Smooth muscle cell of the coronary artery (primary cell): ENCODE data around the gene CGB3. TPM values are rescaled to one million over a fixed set of nuclear protein-coding genes. Genes with fewer than 3 reads are reported as not detected.

Source experiments
- total RNA-seq: library from RNA; depleted of rRNA; stranded (reverse); fragments of >200 nt; gene quantifications from 2 replicates; pipeline ENCODE4 v1.2.3, GENCODE V29; 2014; ENCODE audit warnings: low replicate concordance

Gene CGB3
- not detected in 2 replicates for total RNA-seq

DNA sequence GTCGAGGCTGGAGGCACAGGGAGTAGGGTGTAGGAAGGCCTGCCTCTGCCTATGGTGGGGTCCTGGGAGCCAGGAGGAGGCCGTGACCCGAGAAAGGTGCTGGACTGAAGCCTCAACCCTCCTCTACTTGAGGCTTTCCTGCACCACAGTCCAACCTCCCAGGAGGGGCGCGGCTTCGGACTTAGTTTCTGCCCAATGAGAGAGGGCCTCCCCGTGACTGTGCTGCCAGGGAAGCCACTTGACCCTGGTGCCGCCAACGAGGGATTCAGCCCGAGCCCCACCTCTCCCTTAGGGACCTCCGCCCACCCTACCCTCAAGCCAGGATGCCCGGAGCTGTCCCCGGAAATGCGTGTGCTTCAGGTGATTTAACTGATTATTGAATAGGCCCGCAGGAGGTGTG is at the start of gene CGB3:
TSS of gene CGB3 (minus strand) at position 101 of the 400 bp plus-strand sequence. CDS start 362 bp downstream, outside the sequence.

DNA sequence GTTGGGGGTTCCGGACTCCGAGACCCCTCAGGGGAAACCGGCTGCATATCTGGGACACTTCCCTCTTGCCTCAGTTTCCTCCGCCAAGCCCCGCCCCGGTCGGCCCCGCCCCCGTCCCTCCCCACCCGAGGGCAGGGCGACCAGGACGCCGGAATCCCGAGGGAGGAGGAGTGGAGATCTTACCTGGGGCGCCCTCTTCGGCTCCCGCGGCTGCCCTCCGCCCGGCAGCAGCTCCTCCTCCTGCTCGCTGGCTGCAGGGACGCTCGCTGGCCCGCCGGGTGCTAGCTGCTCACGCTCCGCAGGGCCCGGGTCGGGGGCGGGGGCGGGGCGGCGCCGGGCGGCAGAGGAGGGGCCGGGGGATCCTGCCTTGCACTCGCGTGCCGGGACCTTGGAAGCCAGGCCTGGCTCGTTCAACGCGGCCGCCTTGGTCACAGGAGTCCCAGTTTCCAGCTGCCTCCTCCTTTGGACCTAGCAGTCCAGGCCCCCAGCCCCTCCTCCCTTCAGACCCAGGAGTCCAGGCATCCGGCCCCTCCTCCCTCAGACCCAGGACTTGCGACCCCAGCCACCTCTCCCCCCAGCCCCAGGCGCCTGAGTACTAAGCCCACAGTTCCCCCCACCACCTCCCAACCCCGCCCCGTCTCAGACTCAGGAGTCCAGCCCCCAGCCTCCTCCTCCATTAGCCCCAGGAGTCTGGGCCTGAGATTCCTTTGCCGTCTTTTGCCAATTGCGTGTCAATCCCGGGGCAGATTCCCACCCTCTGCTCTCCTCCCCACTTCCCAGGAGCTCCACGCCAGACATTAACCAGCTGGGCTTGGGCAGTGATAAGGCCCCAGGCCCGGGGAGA is 40.9 kb upstream of the CGB3 start, which contains the start of gene NTF4:
TSS of gene NTF4 (minus strand) at position 51 of the 844 bp plus-strand sequence. CDS start 2,821 bp downstream, outside the sequence.

DNA sequence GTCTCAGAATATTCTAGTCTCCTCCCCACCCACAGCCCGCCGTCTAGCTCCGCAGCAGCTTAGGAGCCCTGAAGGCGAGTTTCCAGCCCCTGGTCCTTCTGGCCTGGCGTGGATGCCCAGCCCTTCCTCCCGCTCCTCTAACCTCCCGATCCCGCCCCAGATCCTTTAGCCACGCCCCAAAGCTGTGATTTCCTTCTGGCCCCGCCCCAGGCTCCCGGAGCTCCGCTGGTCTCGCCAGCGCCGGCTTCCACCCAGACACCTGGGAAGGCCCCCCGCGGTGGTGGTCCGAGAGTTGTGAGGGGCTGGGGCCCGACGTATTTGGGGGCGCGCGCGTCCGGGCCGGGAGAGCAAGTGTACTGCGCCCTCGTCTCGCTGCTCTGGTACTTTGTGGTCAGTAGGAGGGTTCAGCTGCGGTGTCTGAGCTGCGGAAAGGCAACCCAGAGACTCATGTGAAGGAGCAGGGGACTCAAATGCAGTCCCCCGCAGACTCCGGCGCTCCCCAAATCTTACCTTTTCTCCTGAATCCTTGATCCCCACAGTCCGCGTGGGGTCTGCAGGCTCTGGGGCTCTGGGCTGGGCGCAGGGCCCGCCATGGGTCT is 33.6 kb upstream of the CGB3 start, which contains the start of gene CGB7:
TSS of gene CGB7 (minus strand) at position 114 of the 599 bp plus-strand sequence. CDS start 2,374 bp downstream, outside the sequence.

DNA sequence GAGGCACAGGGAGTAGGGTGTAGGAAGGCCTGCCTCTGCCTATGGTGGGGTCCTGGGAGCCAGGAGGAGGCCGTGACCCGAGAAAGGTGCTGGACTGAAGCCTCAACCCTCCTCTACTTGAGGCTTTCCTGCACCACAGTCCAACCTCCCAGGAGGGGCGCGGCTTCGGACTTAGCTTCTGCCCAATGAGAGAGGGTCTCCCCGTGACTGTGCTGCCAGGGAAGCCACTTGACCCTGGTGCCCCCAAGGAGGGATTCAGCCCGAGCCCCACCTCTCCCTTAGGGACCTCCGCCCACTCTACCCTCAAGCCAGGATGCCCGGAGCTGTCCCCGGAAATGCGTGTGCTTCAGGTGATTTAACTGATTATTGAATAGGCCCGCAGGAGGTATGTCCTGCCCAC is 24.9 kb upstream of the CGB3 start, which contains the start of gene CGB8:
TSS of gene CGB8 (minus strand) at position 101 of the 400 bp plus-strand sequence. CDS start 372 bp downstream, outside the sequence.

DNA sequence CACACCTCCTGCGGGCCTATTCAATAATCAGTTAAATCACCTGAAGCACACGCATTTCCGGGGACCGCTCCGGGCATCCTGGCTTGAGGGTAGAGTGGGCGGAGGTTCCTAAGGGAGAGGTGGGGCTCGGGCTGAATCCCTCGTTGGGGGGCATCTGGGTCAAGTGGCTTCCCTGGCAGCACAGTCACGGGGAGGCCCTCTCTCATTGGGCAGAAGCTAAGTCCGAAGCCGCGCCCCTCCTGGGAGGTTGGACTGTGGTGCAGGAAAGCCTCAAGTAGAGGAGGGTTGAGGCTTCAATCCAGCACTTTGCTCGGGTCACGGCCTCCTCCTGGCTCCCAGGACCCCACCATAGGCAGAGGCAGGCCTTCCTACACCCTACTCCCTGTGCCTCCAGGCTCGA is 19.4 kb upstream of the CGB3 start, which contains the start of gene CGB5:
TSS of gene CGB5 (plus strand) at position 301 of the 400 bp plus-strand sequence. CDS start 362 bp downstream, outside the sequence.

DNA sequence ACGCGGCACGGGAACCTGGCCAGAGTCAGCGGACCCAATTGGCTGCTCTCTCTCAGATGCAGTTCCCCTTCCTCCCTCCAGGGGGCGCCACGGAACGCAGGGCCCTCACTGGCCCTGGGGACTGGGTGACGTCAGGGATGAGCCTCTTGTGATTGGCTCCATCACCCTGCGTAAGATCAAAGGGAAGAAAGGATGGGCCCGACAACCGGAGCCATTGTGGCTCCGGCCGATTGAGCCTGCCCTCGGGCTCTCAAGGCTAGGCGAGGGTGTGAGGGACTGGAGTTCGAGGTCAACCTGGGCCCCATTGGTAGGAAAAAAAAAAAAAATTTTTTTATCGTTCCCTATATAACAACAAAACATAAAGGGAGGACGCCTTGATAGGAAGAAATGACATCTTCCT is 12.7 kb upstream of the CGB3 start, which contains the start of gene CGB1:
TSS of gene CGB1 (minus strand) at position 81 of the 400 bp plus-strand sequence. CDS start 184 bp downstream, outside the sequence.

DNA sequence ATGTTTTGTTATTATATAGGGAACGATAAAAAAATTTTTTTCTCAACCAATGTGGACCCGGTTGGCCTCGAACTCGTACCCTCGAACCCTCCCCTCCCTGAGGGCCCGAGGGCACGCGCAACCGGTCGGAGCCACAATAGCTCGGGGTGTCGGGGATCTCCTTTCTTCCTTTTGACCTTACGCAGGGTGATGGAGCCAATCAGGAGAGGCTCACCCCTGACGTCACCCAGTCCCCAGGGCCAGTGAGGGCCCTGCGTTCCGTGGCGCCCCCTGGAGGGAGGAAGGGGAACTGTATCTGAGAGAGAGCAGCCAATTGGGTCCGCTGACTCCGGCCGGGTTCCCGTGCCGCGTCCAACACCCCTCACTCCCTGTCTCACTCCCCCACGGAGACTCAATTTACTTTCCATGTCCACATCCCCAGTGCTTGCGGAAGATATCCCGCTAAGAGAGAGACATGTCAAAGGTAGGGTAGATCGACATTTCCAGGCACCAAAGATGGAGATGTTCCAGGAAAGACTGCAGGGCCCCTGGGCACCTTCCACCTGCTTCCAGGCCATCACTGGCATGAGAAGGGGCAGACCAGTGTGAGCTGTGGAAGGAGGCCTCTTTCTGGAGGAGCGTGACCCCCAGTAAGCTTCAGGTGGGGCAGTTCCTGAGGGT is 7.6 kb upstream of the CGB3 start, which contains the start of gene CGB2:
TSS of gene CGB2 (plus strand) at position 249 of the 660 bp plus-strand sequence. CDS start at position 455, 206 bp downstream.

GRCh38 chr19:49017041-49017665 is 7.0 kb downstream of the CGB3 start, which contains the start of gene LHB:
LHB (minus strand) TSS chr19:49017091; CDS start chr19:49017081, 10 bp downstream.

DNA sequence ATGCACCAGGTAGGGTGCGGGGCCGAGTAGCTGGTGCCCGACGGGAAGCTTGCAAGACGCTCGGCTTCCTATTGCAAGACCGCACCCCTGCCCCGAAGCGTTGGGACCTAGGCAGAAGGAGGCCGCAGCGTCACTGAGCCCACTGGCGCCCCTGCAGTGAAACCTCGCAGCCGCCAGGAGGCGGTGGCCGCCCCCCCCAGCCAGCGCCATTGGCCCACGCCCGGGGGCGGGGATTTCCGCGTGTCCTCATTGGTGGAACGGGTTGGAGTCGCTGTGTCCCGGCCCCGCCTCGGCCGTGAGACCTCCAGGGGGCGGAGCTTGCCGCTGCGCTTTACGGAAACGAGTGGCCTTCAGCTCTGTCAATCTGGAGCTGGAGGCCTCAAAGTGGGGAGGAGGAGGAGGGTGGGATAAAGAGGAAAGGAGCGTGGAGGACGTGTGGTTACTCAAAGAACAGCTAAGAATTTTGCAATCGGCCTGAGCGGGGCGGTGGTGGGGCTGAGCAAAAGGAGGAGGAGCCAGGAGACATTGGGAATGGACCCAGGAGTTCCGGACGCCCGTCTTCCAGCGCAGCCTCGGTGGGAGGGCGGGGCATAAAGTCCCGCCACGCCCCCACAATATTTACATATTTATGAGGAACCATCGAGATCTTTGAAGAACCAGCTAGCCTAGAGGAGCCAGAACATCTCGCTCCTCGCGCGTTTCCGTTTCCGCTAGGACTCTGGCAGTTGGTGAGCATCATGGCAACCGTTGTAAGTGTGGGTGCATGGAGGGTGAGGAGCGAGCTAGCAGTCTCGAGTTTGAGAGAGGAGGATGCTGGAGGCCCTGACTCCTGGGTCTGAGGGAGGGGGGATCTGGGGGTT is 30.7 kb downstream of the CGB3 start, which contains the start of the genes GYS1 and RUVBL2:
TSS of gene GYS1 (minus strand) at position 135 of the 860 bp plus-strand sequence. CDS start 197 bp downstream, outside the sequence.
TSS of gene RUVBL2 (plus strand) at position 713 of the 860 bp plus-strand sequence. CDS start at position 738, 25 bp downstream.

Other genes starting within 250 kb of the CGB3 start
- 24.1 and 34.1 TPM in 2 replicates for gene BCAT2, start 213.3 kb downstream of the CGB3 start, total RNA-seq
- 5.3 and 8.8 TPM in 2 replicates for gene HSD17B14, start 187.8 kb downstream of the CGB3 start, total RNA-seq
- 8.3 and 20.7 TPM in 2 replicates for gene PLEKHA4, start 155.7 kb downstream of the CGB3 start, total RNA-seq
- gene PPP1R15A, start 151.9 kb downstream of the CGB3 start, total RNA-seq = 37.8 and 59.0 TPM in 2 replicates
- gene TULP2, start 125.6 kb downstream of the CGB3 start, total RNA-seq = 0.08 and 0.59 TPM in 2 replicates
- 113 and 238 TPM in 2 replicates for gene NUCB1, start 124.0 kb downstream of the CGB3 start, total RNA-seq
- gene DHDH, start 90.6 kb downstream of the CGB3 start, total RNA-seq = 0.38 and 0.82 TPM in 2 replicates
- gene BAX, start 69.5 kb downstream of the CGB3 start, total RNA-seq = 65.3 and 139 TPM in 2 replicates
- 1,491 and 2,478 TPM in 2 replicates for gene FTL, start 59.0 kb downstream of the CGB3 start, total RNA-seq
- gene GYS1, start 31.0 kb downstream of the CGB3 start, total RNA-seq = 27.9 and 31.0 TPM in 2 replicates
- 246 and 247 TPM in 2 replicates for gene RUVBL2, start 30.4 kb downstream of the CGB3 start, total RNA-seq
- gene LHB, start 7.2 kb downstream of the CGB3 start, total RNA-seq = 0.15 TPM in 1 of 2 replicates, not detected in the other
- not detected in 2 replicates for gene CGB2, start 7.6 kb upstream of the CGB3 start, total RNA-seq
- not detected in 2 replicates for gene CGB1, start 12.6 kb upstream of the CGB3 start, total RNA-seq
- not detected in 2 replicates for gene CGB5, start 19.5 kb upstream of the CGB3 start, total RNA-seq
- not detected in 2 replicates for gene CGB8, start 24.8 kb upstream of the CGB3 start, total RNA-seq
- 0.15 and 0.23 TPM in 2 replicates for gene CGB7, start 33.4 kb upstream of the CGB3 start, total RNA-seq
- 0.23 TPM in 1 of 2 replicates, not detected in the other for gene NTF4, start 40.5 kb upstream of the CGB3 start, total RNA-seq
- not detected in 2 replicates for gene KCNA7, start 48.4 kb upstream of the CGB3 start, total RNA-seq
- 119 and 188 TPM in 2 replicates for gene SNRNP70, start 61.1 kb upstream of the CGB3 start, total RNA-seq
- gene LIN7B, start 90.0 kb upstream of the CGB3 start, total RNA-seq = 6.2 and 16.4 TPM in 2 replicates
- 0.70 and 1.4 TPM in 2 replicates for gene C19orf73, start 94.8 kb upstream of the CGB3 start, total RNA-seq
- 1.3 and 2.1 TPM in 2 replicates for gene PPFIA3, start 95.2 kb upstream of the CGB3 start, total RNA-seq
- gene HRC, start 131.1 kb upstream of the CGB3 start, total RNA-seq = 0.12 and 0.30 TPM in 2 replicates
- 7.5 and 10.6 TPM in 2 replicates for gene TRPM4, start 133.5 kb upstream of the CGB3 start, total RNA-seq